ENCODE measurements around the gene AKAP5. TPM values are rescaled to one million over a fixed set of nuclear protein-coding genes. Genes with fewer than 3 reads are reported as not detected.

The AKAP5 gene
- total RNA-seq, 4 donors from 2014 or later = 0.08 to 0.56 (median 0.34) TPM

DNA sequence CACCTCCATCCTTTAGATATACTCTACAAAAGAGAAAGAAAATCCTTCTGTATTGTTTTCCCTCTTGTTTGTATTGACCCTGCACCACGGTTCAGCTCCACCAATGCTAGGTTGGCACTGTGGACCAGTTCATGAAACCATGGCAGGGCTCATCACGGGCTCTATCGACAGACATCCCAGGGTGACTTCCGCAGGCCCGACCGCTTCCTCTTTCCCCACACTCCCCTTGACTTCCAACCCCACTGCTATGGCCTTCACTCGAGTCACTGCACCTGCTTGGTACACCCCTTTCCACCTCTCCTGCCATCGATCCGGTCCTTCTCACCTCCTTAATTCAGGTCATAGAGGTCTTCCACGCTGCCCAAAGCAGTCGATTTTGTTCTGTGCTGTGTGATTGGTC lies 21.2 kb upstream of the AKAP5 start:
- Histone ChIP-seq H3K36me3 (peaks cover 55% of the 10 kb centered on the region), H3K4me3 (no peak overlapping the region), H3K27me3 (no peaks in the 10 kb centered on the region), H3K27ac (no peak overlapping the region), H3K4me1 (no peaks in the 10 kb centered on the region), H3K9me3 (no peaks in the 10 kb centered on the region)
- DNase-seq (ENCODE audit: low spot score in 2 of 2) = no peak
- 95% methylated on average over 11 of the region's 11 CpGs for WGBS
- TF ChIP-seq POLR2A (IDR thresholded peaks at IDR 0.05) = no peak
- TF ChIP-seq EP300 (IDR thresholded peaks at IDR 0.05) = no peak
- no peak for TF ChIP-seq CTCF (IDR thresholded peaks at IDR 0.05)
- no peak for TF ChIP-seq POLR2AphosphoS5 (IDR thresholded peaks at IDR 0.05)

- Histone ChIP-seq H3K9me3 (no peaks in the 10 kb centered on the region), H3K4me1 (no peaks in the 10 kb centered on the region), H3K27me3 (no peaks in the 10 kb centered on the region), H3K36me3 (peaks cover 66% of the 10 kb centered on the region), H3K27ac (no peak overlapping the region), H3K4me3 (no peak overlapping the region)
- WGBS = 73% methylated on average over 7 of the region's 7 CpGs
- TF ChIP-seq POLR2AphosphoS5 (IDR thresholded peaks at IDR 0.05) = no peak
- no peak for TF ChIP-seq EP300 (IDR thresholded peaks at IDR 0.05)
- TF ChIP-seq POLR2A (IDR thresholded peaks at IDR 0.05) = no peak
- TF ChIP-seq CTCF (IDR thresholded peaks at IDR 0.05) = no peak
- DNase-seq (ENCODE audit: low spot score in 2 of 2) = no peak
These were observed 20.1 kb upstream of the AKAP5 start for GRCh38 chr14:64444984-64445845.

DNA sequence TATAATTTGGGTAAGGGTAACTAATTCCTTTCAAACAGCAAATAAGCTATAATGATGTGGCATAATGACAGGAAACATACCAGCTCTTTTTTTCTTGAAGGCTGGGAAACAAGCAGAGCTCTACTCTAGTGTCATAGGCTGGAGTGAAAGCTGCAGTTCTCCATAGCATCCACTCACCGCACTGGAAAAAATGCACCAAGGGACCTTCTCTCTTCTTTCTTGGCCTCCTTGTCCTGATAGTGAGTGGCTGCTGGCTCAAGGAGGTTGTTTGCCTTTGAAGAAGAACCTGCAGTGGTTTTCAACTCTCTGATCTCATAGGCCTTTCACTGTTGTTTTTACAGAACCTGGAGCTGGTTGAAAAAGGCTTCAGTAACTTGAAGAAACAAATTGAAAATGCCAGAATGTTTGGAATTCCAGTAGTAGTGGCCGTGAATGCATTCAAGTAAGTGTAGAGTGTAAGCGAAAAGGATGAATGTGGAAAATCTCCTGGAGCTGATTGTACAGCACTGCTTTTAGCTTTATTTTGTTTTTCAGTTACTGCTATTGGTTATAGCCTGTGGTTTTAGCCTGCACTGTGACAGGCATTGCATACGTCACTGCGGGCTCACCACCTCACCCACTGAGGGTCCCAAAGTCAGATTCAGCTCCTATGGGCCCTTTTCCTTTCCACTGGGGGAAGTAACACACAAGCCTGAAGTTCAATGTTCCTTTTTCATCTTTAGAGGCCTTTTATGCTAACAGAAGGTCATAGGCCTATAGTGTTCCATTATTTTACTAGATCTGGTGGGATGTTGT lies 17.2 kb upstream of the AKAP5 start:
- no peak overlapping the region for H3K4me3 ChIP-seq
- peaks cover 52% of the 10 kb centered on the region for H3K36me3 ChIP-seq
- WGBS = 91% methylated on average over 5 of the region's 5 CpGs
- DNase-seq (ENCODE audit: low spot score in 2 of 2) = no peak
- H3K27me3 ChIP-seq = no peaks in the 10 kb centered on the region
- no peaks in the 10 kb centered on the region for H3K4me1 ChIP-seq
- no peak overlapping the region for H3K27ac ChIP-seq
- no peaks in the 10 kb centered on the region for H3K9me3 ChIP-seq
- TF ChIP-seq POLR2A (IDR thresholded peaks at IDR 0.05) (no peak), CTCF (IDR thresholded peaks at IDR 0.05) (no peak), POLR2AphosphoS5 (IDR thresholded peaks at IDR 0.05) (no peak)

GRCh38 chr14:64450255-64450654 lies 15.0 kb upstream of the AKAP5 start:
- Histone ChIP-seq H3K9me3 (no peaks in the 10 kb centered on the region), H3K27me3 (no peaks in the 10 kb centered on the region), H3K36me3 (peaks cover 60% of the 10 kb centered on the region), H3K4me3 (no peak overlapping the region), H3K4me1 (no peaks in the 10 kb centered on the region), H3K27ac (no peak overlapping the region)
- no peak for DNase-seq (ENCODE audit: low spot score in 2 of 2)
- WGBS = 87% methylated on average over 2 of the region's 2 CpGs
- TF ChIP-seq EP300 (IDR thresholded peaks at IDR 0.05) (no peak), CTCF (IDR thresholded peaks at IDR 0.05) (no peak), POLR2AphosphoS5 (IDR thresholded peaks at IDR 0.05) (no peak), POLR2A (IDR thresholded peaks at IDR 0.05) (no peak)

- no peak overlapping the region for H3K27ac ChIP-seq
- H3K4me3 ChIP-seq = no peak overlapping the region
- no peaks in the 10 kb centered on the region for H3K4me1 ChIP-seq
- no peak for DNase-seq (ENCODE audit: low spot score in 2 of 2)
- no peaks in the 10 kb centered on the region for H3K9me3 ChIP-seq
- no peaks in the 10 kb centered on the region for H3K27me3 ChIP-seq
- 94% methylated on average over 10 of the region's 10 CpGs for WGBS
- H3K36me3 ChIP-seq = peaks cover 53% of the 10 kb centered on the region
- TF ChIP-seq POLR2A (IDR thresholded peaks at IDR 0.05) (no peak), EP300 (IDR thresholded peaks at IDR 0.05) (no peak), POLR2AphosphoS5 (IDR thresholded peaks at IDR 0.05) (no peak), CTCF (IDR thresholded peaks at IDR 0.05) (no peak)
These were observed 10.6 kb upstream of the AKAP5 start for GRCh38 chr14:64454671-64455070.

All from suprapubic skin (tissue), 4 donors.